ENCODE measurements around the gene PRMT7. TPM values are rescaled to one million over a fixed set of nuclear protein-coding genes. Genes with fewer than 3 reads are reported as not detected.

The PRMT7 gene
- total RNA-seq, 3 donors from 2014 or later: 38.4 to 53.4 (median 41.0) TPM

DNA sequence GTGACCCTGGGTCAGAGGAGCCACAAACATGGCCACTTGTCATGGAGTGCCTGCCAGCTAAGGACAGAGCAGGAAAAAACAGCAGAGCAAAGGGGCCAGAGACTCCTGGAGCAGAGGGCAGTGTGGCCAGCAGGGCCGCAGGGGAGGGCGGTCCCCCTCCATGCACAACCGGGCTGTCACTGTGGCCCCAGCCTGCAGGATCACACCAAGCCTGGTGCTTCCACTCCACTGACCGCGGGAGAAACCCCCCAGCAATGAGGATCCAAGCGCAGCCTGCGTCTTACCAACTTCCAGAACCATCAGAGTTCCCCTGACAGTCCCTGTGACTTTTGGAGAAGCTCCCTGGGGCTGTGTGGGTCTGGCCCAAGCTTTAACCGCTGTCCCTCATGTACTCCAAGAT is 62.0 kb downstream of the PRMT7 start:
- TF ChIP-seq, protein P1, sequence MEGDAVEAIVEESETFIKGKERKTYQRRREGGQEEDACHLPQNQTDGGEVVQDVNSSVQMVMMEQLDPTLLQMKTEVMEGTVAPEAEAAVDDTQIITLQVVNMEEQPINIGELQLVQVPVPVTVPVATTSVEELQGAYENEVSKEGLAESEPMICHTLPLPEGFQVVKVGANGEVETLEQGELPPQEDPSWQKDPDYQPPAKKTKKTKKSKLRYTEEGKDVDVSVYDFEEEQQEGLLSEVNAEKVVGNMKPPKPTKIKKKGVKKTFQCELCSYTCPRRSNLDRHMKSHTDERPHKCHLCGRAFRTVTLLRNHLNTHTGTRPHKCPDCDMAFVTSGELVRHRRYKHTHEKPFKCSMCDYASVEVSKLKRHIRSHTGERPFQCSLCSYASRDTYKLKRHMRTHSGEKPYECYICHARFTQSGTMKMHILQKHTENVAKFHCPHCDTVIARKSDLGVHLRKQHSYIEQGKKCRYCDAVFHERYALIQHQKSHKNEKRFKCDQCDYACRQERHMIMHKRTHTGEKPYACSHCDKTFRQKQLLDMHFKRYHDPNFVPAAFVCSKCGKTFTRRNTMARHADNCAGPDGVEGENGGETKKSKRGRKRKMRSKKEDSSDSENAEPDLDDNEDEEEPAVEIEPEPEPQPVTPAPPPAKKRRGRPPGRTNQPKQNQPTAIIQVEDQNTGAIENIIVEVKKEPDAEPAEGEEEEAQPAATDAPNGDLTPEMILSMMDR (IDR thresholded peaks at IDR 0.05): no peak
- no peaks in the 10 kb centered on the region for H3K27me3 ChIP-seq
- no peaks in the 10 kb centered on the region for H3K36me3 ChIP-seq
- H3K27ac ChIP-seq: no peak overlapping the region
- H3K4me1 ChIP-seq: no peaks in the 10 kb centered on the region
- no peak overlapping the region for H3K4me3 ChIP-seq
- no peak for DNase-seq (ENCODE audit: low spot score in 2 of 2)
- no peaks in the 10 kb centered on the region for H3K9me3 ChIP-seq
- intact Hi-C loops (cut with DNase I; ENCODE audit: low total_unique reads): no loop called here

DNA sequence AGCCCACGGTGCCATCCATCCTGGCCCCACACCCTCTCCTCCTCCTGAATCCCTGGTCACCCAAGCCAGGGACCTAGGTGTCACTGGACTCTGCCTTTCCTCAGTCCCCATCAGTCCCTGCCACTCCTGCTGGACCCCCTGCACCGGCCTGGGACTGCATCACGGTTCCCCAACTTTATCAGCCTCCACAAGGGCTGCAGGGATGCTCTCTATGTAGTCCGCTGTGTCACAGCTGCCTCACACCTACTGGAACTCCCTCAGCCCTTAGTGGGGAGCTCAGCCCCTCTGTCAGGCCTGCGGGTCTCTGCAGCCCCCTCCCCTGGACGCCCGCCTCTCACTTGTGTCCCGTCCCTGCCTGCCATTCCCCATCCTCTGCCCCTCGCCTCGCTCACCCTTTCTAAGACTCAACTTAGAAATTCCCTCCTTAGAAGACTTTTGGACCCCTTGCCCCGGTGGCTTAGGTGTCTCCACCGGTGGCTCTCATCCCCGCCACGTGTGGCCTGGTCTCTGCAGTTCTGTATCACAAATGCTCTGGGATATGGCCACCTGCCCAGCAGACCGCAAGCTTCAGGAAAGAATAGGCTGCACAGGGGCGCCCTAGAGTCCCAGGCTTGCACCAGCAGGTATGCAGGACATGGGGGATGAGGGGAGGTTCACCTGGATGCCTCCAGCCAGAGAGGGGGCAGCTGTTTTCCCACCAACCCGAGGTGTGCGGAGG is 62.9 kb downstream of the PRMT7 start:
- DNase-seq (ENCODE audit: low spot score in 2 of 2): no peak
- Histone ChIP-seq H3K27me3 (no peaks in the 10 kb centered on the region), H3K4me3 (no peak overlapping the region), H3K36me3 (no peaks in the 10 kb centered on the region), H3K9me3 (no peaks in the 10 kb centered on the region), H3K27ac (no peak overlapping the region), H3K4me1 (no peaks in the 10 kb centered on the region)
- intact Hi-C loops (cut with DNase I; ENCODE audit: low total_unique reads): no loop called here
- TF ChIP-seq, protein P1 (IDR thresholded peaks at IDR 0.05): no peak
- no peak for TF ChIP-seq POLR2AphosphoS5 (IDR thresholded peaks at IDR 0.05)
- no peak for TF ChIP-seq POLR2A (IDR thresholded peaks at IDR 0.05)

DNA sequence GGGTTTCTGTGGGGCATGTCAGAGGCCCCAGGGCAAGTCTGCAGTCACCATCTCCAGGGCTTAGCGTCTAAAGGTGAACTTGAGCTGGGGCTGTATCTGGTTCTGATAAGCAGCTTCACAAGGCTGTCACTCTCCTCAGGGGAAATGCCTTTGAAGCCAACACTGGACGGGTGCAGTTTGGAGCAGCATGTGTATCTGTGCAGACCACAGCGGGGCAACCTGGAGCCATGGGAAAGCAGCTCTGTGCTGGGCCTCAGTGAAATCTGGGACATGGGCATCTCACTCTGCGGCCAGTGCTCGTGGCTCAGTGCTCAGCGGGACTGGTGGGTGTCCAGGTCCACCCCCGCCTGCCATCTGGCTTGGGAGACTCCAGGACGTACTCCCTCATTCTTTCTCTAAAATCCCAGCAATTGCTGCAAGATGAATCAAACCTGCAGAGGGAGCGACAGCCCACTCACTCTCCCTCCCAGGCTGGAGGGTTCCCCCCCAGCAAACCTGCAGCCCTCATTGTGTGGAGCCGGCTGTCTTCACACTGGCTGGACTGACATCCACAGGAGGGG is 63.5 kb downstream of the PRMT7 start:
- H3K4me1 ChIP-seq: no peaks in the 10 kb centered on the region
- TF ChIP-seq, protein P1 (IDR thresholded peaks at IDR 0.05): no peak
- no peak for TF ChIP-seq POLR2A (IDR thresholded peaks at IDR 0.05)
- no peak for TF ChIP-seq POLR2AphosphoS5 (IDR thresholded peaks at IDR 0.05)
- H3K27ac ChIP-seq: no peak overlapping the region
- no peaks in the 10 kb centered on the region for H3K9me3 ChIP-seq
- H3K4me3 ChIP-seq: no peak overlapping the region
- H3K27me3 ChIP-seq: no peaks in the 10 kb centered on the region
- DNase-seq (ENCODE audit: low spot score in 2 of 2): no peak
- no peaks in the 10 kb centered on the region for H3K36me3 ChIP-seq
- intact Hi-C loops (cut with DNase I; ENCODE audit: low total_unique reads): no loop called here

DNA sequence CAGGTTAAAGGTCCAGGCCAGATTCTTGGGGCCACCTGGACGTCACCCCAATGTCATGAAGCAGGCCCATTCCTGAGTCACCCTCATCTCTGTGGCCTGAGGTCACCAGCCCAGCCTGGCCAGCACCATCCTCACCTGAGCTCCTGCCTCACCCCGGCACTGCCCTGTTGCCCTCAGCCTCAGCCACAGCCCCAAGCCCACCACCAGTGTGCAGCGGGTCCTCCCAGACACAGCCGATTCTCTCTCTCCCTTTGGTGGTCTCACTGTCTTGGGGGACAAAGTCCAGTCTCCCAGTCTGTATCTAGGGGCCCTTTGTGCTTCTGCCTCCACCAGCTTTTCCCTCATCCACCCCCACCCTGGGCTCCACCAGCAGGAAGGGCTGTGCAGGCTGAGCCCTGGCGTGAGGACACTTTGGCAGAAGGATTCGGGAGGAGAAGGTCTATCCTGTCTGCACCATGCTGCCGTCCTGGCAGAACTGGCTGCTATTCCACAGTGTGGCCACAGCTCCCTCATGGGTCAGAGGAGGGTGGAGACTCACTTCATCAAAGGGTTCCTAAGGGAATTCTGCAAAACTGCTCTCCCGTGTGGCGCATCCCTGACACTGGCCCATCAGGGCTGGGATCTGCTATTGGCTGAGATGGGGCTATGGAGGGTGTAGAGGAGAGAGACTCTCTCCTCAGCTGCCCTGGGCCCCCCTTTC is 64.3 kb downstream of the PRMT7 start:
- no peak overlapping the region for H3K27ac ChIP-seq

More for the DNA sequence above, 64.3 kb downstream of the PRMT7 start:
- Histone ChIP-seq H3K36me3 (no peaks in the 10 kb centered on the region), H3K9me3 (no peaks in the 10 kb centered on the region), H3K4me3 (no peak overlapping the region), H3K4me1 (no peaks in the 10 kb centered on the region), H3K27me3 (no peaks in the 10 kb centered on the region)
- intact Hi-C loops (cut with DNase I; ENCODE audit: low total_unique reads): no loop called here
- no peak for DNase-seq (ENCODE audit: low spot score in 2 of 2)
- TF ChIP-seq, protein P1 (IDR thresholded peaks at IDR 0.05): no peak
- TF ChIP-seq POLR2A (IDR thresholded peaks at IDR 0.05) (no peak), POLR2AphosphoS5 (IDR thresholded peaks at IDR 0.05) (no peak)
